Stomach smooth muscle (tissue), 2 donors: ENCODE results near the gene ZNF232.
A peak's percentile ranks its signal among the peaks of the same experiment; 100 is the strongest.
"Not testable (repeated sequence)": the region's sequence is repeated elsewhere in the genome, so short reads cannot be mapped to it uniquely, and the experiment has no call there.

Experiments
- H3K27ac ChIP-seq: one replicate; pipeline ENCODE4 v1.7.0; 2013; ENCODE audit warnings: mild to moderate bottlenecking, low read length, inconsistent platforms
- H3K27me3 ChIP-seq, 2 donors: one replicate each; pipeline ENCODE4 v1.7.0; 2013; ENCODE audit warnings: low read length in 2 of 2; ENCODE audit not compliant: insufficient read depth in 2 of 2, control insufficient read depth in 1 of 2
- H3K36me3 ChIP-seq, 2 donors: one replicate each; pipeline ENCODE4 v1.7.0; 2013; ENCODE audit warnings: low read length in 2 of 2; ENCODE audit not compliant: control insufficient read depth in 2 of 2, insufficient read depth in 2 of 2
- H3K4me1 ChIP-seq: one replicate; pipeline ENCODE4 v1.7.0; 2013; ENCODE audit warnings: low read length; ENCODE audit not compliant: control insufficient read depth, insufficient read depth
- H3K4me3 ChIP-seq, 2 donors: one replicate each; pipeline ENCODE4 v1.7.0; 2013; ENCODE audit warnings: low read length in 2 of 2
- H3K9ac ChIP-seq, 2 donors: one replicate each; pipeline ENCODE4 v1.7.0; 2013; ENCODE audit warnings: low read length in 2 of 2, mild to moderate bottlenecking in 1 of 2
- H3K9me3 ChIP-seq, 2 donors: one replicate each; pipeline ENCODE4 v1.7.0; 2013; ENCODE audit warnings: low read length in 2 of 2; ENCODE audit not compliant: control insufficient read depth in 2 of 2
- donor health status: healthy.
- donor health status: Pancreatic carcinoma.

Gene ZNF232

DNA sequence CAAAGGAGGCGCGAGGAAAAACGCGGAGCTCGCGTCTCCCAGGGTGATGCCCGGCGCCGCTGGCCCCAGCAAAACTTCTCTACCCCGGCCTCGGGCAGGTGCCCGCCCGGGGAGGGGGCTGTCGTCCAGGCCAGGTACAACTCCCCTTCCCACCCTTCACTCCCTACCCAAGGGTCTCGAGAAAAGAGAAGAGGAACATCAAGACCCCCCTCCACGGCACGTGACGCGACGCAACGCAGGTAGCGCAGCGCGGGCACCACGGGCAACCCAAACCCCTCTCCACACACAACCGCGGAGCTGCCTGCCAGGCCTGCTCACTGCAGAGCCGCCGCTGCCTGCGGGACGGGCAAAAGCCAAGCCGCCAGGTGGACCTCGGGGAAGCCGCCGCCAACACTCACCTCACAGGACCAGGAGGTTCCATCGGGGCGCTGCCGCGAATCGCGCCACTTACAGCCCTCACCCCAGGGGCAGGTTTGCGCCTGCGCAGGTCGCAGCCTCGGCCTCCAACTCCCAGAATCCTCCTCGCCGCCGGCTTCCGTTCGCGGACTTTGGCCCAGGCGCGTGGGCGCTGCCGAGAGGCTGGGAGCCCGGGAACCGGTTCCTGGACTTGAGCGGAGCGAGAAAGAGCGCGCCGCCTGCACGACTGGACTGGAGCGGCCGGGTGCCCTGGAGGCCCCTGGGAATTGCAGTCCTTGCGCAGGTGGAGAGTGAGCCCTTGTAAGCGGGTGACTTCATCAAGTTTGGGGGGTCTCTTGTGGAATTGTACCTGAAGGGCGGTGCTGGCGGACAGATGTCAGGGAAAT lies at the start of gene ZNF232:
Gene ZNF232, minus strand, starts transcription at position 477 of the 803 bp plus-strand sequence. Its CDS starts 56 bp downstream, at position 421.
- peaks cover 11% of the 10 kb centered on the region in 2 donors for H3K27me3 ChIP-seq
- peak within 1 kb of the TSS; percentile 76 to 87 for H3K9ac ChIP-seq
- peaks cover 11% of the 10 kb centered on the region for H3K4me1 ChIP-seq
- no peaks in the 10 kb centered on the region for H3K9me3 ChIP-seq
- H3K36me3 ChIP-seq = peaks cover 9 to 18% of the 10 kb centered on the region in 2 donors
- peak within 1 kb of the TSS; percentile 95 to 96 for H3K4me3 ChIP-seq
- H3K27ac ChIP-seq = peak within 1 kb of the TSS; percentile 74

DNA sequence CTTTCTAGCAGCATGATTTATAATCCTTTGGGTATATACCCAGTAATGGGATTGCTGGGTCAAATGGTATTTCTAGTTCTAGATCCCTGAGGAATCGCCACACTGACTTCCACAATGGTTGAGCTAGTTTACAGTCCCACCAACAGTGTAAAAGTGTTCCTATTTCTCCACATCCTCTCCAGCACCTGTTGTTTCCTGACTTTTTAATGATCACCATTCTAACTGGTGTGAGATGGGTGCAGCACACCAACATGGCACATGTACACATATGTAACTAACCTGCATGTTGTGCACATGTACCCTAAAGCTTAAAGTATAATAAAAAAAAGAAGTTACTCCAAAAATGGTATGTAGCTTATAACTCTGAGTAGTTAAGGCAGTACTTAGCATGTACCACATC lies 49.0 kb upstream of the ZNF232 start:
- H3K36me3 ChIP-seq, H3K27me3 ChIP-seq, H3K4me1 ChIP-seq, H3K9me3 ChIP-seq, H3K27ac ChIP-seq, H3K4me3 ChIP-seq, H3K9ac ChIP-seq: not testable (repeated sequence)

DNA sequence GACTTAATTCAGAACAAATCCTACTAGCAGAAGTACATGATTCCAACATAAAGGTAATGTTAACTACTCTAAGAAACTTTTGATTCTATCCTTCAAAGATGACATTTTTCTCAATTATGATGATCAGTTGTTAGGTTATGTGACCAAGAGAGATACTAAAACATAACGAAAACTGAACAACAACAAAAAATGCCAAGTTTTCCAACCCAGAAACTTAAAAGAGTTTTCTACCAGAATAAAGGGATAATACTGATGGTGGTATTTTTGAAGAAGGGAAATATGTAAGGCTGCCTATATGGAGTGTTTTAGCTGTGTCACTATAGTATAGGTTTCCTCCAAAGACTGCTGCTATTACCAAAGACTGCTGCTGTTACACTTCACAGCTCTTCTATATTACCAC lies 34.4 kb upstream of the ZNF232 start:
- H3K9me3 ChIP-seq, H3K9ac ChIP-seq, H3K27me3 ChIP-seq, H3K4me1 ChIP-seq, H3K4me3 ChIP-seq, H3K36me3 ChIP-seq, H3K27ac ChIP-seq: not testable (repeated sequence)

DNA sequence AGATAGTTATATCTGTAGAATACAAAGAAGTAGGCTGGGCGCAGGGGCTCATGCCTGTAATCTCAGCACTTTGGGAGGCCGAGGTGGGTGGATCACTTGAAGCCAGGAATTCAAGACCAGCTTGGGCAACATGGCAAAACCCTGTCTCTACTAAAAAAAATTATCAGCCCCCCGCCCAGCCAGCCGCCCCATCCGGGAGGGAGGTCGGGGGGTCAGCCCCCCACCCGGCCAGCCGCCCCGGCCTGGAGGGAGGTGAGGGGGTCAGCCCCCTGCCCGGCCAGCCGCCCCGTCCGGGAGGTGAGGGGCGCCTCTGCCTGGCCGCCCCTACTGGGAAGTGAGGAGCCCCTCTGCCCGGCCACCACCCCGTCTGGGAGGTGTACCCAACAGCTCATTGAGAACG lies 31.2 kb upstream of the ZNF232 start:
- not testable (repeated sequence) for H3K9ac ChIP-seq, H3K4me1 ChIP-seq, H3K27me3 ChIP-seq

DNA sequence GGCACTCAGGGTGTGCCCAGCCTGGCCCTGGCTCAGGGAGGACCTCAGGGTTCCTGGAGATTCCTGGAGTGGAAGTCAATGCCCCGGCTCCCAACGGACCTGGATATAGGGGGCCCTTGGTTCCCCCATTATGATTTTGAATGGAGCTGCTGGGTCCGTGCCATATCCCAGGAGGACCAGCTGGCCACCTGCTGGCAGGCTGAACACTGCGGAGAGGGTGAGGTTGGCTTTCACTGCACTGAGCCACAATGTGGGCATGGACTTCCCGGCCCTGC lies 27.7 kb upstream of the ZNF232 start:
- H3K36me3 ChIP-seq = no peaks in the 10 kb centered on the region
- H3K4me3 ChIP-seq = no peak overlapping the region
- no peak overlapping the region for H3K27ac ChIP-seq
- no peaks in the 10 kb centered on the region for H3K27me3 ChIP-seq
- no peaks in the 10 kb centered on the region for H3K4me1 ChIP-seq
- no peak overlapping the region for H3K9ac ChIP-seq
- no peaks in the 10 kb centered on the region for H3K9me3 ChIP-seq

More for the DNA sequence above, 31.2 kb upstream of the ZNF232 start:
- H3K36me3 ChIP-seq, H3K9me3 ChIP-seq, H3K27ac ChIP-seq, H3K4me3 ChIP-seq: not testable (repeated sequence)

DNA sequence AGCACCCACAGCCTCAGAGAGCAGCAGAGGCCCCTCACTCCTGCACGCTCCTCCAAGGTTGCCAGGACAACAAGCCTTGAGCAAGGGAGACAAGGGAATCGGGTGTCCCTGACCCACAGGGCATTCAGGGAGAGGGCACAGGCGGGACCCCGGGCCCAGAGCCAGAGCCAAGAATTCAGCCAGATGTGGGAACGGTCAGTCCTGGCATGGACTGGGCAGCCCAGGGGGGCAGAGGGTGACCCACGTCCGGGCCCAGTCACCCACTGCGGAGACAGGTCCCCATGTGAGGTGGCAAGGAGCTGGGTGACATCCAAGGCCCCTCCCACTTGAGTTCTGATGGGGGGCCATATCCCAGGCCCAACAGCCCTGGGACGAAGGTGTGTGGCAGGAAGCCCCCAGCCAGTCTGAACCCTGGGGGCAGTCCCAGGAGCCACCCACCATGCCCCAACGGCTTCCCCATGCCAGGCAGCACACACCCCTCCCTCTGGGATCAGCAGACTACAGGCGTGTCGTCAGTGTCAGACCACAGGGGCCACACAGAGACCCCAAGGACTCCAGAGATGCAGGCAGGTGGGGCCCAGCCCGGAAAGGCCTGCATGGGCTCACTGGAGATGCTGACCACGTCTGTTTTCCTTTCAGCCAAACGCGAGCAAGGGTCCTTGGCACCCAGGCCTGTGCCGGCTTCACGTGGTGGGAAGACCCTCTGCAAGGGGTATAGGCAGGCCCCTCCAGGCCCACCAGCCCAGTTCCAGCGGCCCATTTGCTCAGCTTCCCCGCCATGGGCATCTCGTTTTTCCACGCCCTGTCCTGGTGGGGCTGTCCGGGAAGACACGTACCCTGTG lies 27.2 kb upstream of the ZNF232 start:
- H3K4me3 ChIP-seq = no peak overlapping the region
- no peaks in the 10 kb centered on the region for H3K9me3 ChIP-seq
- no peaks in the 10 kb centered on the region for H3K27me3 ChIP-seq

DNA sequence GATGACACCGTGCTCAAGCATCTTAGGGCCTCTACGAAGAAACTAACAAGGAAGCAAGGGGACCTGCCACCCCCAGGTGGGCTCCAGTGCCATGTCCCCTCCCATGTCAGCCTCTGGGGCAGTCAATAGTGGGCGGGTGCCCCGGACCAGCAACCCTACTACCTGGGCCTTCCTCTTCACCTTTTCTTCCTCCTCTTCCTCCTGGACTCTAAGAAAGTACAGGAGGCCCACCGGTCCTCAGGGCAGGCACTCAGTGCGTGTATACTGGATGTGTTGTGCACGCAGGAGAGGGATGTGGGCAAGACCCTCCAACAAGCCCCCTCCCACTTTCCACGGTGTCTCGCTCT lies 26.5 kb upstream of the ZNF232 start:
- not testable (repeated sequence) for H3K27me3 ChIP-seq, H3K9me3 ChIP-seq, H3K27ac ChIP-seq, H3K9ac ChIP-seq, H3K36me3 ChIP-seq, H3K4me3 ChIP-seq, H3K4me1 ChIP-seq

More for the DNA sequence above, 27.2 kb upstream of the ZNF232 start:
- H3K36me3 ChIP-seq = no peaks in the 10 kb centered on the region
- no peaks in the 10 kb centered on the region for H3K4me1 ChIP-seq
- no peak overlapping the region for H3K27ac ChIP-seq
- H3K9ac ChIP-seq = no peak overlapping the region

DNA sequence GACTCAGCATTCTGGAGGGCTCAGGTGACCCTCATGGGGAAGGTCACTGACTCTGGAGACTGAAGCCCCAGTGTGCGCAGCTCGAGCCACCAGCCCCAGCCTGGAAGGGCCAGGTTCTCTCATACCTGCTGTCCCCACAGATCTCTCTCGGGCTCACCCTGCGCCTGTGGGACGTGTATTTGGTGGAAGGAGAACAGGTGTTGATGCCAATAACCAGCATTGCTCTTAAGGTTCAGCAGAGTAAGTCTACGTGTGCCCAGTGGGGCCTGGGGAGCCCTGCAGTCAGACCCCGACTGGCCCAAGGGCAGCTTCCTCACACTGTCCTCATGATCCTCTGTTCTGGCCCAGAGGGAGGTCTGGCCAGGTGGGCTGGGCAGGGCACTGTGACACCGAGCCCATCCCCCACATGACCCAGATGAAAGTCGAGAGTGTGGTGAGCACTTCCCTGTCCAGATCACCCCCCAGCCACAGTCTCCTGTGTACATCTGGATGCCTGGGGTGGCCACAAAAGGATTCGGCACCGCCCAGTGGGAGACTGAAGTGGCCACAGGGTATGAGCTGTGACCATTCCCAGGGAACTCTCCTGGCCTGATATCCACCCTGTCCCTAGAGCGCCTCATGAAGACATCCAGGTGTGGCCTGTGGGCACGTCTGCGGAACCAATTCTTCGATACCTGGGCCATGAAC lies 26.0 kb upstream of the ZNF232 start:
- H3K27me3 ChIP-seq, H3K27ac ChIP-seq, H3K9ac ChIP-seq: not testable (repeated sequence)

DNA sequence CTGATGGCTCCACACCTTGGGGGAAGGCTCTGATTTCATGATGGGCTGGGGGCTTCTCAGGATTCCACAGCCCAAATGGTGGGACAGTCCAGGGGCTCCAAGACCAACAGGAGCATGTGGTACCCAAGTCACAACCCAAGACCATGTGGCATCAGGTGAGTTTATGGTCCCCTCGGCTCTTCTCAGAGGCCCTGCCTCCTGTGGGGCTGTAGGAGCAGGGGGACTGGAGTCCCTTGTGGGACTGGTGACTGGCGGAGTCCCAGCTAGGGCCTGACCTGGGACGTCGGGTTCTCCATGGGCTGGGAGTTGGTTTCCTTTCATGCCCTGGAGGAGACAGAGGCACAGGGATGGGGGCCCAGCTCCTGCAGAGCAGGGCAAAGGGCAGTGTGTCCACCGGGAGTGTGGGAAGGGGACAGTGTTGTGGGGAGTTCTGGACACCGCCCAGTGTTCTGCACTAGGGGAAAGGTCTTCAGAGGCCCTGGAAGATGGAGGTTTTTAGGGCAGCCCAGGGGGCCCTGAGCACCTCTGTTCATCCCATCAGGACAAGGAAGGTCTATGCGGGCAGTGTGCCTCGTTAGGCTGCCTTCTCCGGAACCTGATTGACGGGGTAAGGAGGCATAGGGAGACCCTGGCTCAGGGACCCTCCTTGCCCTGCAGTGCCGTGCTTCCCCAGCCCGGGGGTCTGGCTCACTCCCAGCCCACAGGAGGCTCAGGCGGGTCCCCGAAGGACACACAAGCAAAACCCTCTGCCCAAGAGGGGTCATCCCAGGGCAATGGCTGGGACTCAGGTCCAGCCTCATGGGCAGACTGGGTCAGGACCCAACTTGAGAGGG lies 25.1 kb upstream of the ZNF232 start:
- not testable (repeated sequence) for H3K36me3 ChIP-seq, H3K4me3 ChIP-seq

More for the DNA sequence above, 26.0 kb upstream of the ZNF232 start:
- not testable (repeated sequence) for H3K4me1 ChIP-seq, H3K36me3 ChIP-seq, H3K4me3 ChIP-seq, H3K9me3 ChIP-seq

DNA sequence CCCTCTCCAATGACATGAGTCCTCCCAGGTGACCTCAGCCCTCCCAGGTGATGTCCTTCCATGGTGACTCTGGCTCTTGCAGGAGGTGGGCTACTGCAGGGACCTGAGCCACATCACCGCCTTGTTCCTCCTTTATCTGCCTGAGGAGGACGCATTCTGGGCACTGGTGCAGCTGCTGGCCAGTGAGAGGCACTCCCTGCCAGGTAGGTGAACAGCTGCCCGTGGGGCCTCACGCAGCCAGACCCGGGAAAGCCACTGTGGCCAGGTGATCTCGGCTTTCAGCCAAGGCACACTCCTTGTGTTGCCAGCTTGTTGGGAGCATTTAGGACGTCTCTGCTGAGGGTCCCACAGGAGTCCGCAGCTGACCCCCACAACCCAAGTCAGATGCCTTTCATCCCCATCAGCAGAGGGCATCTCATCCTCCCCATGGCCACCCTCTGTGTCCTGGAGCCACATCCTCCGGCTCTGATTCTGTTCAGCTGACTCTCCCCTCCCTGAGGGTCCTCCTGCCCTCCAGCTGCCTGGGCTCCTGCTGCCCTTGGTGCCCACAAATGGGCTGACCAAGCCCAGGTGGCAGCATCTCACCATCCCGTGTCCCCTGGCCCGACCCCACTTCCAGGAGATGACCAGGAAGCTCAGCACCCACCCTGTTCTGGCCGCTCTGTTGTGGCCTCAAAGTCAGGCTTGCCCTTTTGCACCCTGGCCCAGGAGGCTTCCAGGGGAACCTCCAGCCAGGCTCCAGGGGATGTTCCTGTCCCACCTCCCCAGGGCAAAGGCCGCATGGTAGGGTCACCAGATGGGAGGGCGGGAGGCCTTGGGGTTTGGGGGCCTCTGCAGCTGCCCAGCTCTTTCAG lies 24.3 kb upstream of the ZNF232 start:
- H3K9me3 ChIP-seq = no peaks in the 10 kb centered on the region
- H3K27ac ChIP-seq = no peak overlapping the region
- H3K9ac ChIP-seq = no peak overlapping the region
- H3K4me3 ChIP-seq = no peak overlapping the region
- H3K36me3 ChIP-seq = no peaks in the 10 kb centered on the region
- H3K4me1 ChIP-seq = no peaks in the 10 kb centered on the region
- no peaks in the 10 kb centered on the region for H3K27me3 ChIP-seq

More for the DNA sequence above, 25.1 kb upstream of the ZNF232 start:
- H3K9ac ChIP-seq, H3K27me3 ChIP-seq, H3K4me1 ChIP-seq, H3K9me3 ChIP-seq, H3K27ac ChIP-seq: not testable (repeated sequence)
